Epithelial cell of proximal tubule (primary cell): ENCODE data around the gene PCP4L1. TPM values are rescaled to one million over a fixed set of nuclear protein-coding genes. Genes with fewer than 3 reads are reported as not detected.

Experiments
- DNase-seq: peaks from one replicate; pipeline ENCODE4 v3.0.0-alpha.2; 2011; ENCODE audit warnings: low read depth
- H3K4me3 ChIP-seq: 2 replicates; pipeline ENCODE4 v1.5.1; 2011; ENCODE audit warnings: low read depth, mild to moderate bottlenecking, low read length
- total RNA-seq: library from RNA; depleted of rRNA; stranded (reverse); fragments of >200 nt; gene quantifications from 2 replicates; pipeline ENCODE4 v1.2.3, GENCODE V29; 2015
- TF ChIP-seq, protein P1 (sequence below): conservative IDR thresholded peaks from 2 replicates; pipeline ENCODE4 v1.5.1; 2012; ENCODE audit warnings: low read depth, mild to moderate bottlenecking, low read length

Gene PCP4L1
- total RNA-seq, 1 donor from 2014 or later: 0.35 TPM

DNA sequence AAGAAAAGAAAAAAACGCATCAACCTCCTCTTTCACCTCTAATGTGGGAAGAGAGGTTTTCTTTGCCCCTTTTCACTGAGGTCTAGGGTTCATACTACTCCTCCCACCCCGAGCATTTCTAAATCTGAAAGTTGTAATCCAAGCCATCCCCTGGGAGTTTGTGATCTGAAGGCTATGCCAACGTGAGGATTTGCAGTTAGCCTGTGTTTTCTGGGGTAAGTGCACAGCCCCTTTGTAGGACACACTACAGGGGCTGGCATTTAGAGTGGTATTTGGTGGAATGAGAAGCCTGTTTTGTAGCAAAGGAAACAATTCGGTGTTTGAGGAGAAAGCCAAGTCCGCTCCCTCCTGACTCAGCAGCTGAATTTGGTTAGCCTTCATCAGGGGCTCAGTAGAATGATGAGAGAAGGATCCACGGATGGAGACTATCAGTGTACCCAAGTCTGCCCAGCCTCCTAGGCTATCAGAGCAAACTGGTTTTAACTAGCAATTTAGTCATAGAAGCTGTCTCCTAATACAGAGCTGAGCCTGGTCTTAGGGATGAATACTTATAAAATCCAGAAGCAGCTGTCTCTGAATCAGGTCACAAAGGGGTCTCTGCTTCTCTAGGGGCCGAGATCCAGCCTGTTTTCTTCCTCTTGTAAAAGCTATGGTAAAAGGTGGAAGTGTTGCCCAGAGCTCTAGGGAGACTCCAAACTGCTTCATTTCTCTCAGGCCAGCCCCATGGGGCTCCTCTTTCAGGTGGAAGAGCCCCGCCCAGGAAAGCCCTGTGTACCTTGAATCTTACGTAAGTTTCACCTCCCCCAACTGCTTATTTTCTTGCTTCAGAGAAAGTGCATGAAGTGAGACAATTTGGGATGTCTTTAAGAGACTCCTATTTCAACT is 2.1 kb downstream of the PCP4L1 start:
- TF ChIP-seq, protein P1, sequence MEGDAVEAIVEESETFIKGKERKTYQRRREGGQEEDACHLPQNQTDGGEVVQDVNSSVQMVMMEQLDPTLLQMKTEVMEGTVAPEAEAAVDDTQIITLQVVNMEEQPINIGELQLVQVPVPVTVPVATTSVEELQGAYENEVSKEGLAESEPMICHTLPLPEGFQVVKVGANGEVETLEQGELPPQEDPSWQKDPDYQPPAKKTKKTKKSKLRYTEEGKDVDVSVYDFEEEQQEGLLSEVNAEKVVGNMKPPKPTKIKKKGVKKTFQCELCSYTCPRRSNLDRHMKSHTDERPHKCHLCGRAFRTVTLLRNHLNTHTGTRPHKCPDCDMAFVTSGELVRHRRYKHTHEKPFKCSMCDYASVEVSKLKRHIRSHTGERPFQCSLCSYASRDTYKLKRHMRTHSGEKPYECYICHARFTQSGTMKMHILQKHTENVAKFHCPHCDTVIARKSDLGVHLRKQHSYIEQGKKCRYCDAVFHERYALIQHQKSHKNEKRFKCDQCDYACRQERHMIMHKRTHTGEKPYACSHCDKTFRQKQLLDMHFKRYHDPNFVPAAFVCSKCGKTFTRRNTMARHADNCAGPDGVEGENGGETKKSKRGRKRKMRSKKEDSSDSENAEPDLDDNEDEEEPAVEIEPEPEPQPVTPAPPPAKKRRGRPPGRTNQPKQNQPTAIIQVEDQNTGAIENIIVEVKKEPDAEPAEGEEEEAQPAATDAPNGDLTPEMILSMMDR: no peak
- no peak for DNase-seq
- no peak overlapping the region for H3K4me3 ChIP-seq

DNA sequence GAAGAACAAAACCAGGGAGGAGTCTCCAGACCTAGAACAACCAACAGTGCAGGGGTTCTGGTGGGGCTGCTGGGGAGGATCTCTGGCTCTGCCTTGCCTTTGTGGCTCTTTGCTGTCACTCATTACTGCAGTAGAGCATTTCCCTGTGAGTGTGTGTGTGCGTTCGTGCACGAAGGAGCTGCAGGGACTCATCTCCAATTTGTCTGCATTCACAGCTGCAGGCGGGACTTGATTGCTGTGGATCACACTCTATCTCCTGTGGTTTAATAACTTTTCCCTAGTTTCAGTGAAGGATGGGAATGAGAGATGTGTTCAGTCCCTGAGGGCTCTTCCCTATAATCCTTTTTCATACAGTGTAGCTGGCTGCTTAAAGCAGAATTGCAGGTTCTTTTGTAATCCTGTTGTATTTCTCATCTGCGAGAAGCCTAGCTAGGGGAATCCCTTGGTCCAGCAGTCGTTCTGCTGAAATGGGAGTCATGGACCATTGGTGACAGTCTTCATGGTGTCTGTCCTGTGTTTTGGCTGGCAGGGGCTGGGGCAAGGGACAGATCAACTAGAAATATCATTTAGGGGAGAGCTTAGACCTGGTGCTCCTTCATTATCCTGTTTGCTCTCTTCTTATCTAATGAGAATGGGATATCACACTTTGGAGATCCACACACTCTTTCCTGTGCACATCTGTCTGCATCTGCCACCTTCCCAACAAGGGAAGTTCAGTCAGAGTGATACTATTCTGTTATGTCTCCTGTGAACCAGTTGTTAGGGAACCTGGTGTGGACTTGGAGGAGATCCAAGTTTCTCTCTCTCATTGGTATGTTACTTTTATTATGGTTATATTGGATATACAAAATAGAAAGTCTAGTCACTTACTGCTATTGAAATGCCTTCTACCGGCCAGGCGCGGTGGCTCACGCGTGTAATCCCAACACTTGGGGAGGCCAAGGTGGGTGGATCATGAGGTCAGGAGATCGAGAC is 3.0 kb downstream of the PCP4L1 start:
- no peak overlapping the region for H3K4me3 ChIP-seq
- DNase-seq: no peak
- TF ChIP-seq, protein P1: no peak

- TF ChIP-seq, protein P1: no peak
- DNase-seq: no peak
- H3K4me3 ChIP-seq: no peak overlapping the region
These were observed 6.8 kb downstream of the PCP4L1 start for GRCh38 chr1:161265305-161265704.

DNA sequence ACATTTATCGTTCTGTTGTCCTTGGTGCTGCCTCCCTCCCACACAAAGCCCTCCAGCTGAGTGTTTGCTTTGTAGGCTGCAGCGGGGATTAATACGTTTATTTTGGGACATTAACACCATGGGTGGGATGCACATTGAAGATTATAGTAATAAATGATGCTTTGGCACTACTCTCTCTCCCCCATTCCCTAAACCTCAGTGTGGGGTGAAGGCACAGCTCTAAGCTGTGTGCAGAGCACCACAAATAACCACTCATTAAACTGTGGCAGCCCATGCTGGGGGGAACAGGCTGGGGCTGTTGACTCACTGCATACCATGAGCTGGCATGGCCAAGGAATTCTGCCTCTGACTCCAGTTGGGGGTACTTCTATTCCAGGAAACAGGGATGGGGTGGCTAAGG is 7.7 kb downstream of the PCP4L1 start:
- no peak for DNase-seq
- TF ChIP-seq, protein P1: no peak
- H3K4me3 ChIP-seq: no peak overlapping the region

DNA sequence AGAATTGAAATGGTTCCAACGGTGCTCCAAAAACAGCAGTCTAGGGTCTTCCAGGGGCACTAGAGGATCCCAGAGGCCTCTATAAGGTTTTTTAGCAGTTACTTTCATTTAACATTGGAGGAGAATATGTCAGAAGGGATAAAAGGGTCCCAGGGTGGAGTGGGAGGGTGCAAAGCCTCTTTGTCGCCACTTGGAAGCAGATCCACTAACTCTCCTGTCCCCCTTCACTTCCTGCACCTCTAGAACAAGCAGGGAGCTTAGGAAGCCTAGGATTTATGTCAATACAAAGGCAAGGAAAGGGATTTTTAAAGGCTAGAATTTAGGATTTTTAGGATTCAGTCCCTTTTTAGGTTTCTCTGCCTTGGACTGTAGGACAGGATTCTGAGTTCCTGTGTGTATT is 8.3 kb downstream of the PCP4L1 start:
- H3K4me3 ChIP-seq: no peak overlapping the region
- DNase-seq: no peak
- TF ChIP-seq, protein P1: no peak

- TF ChIP-seq, protein P1: no peak
- DNase-seq: no peak
- H3K4me3 ChIP-seq: no peak overlapping the region
These were observed 8.8 kb downstream of the PCP4L1 start for GRCh38 chr1:161267321-161267720.
